ENCODE results near the gene CABP4. TPM values are rescaled to one million over a fixed set of nuclear protein-coding genes. Genes with fewer than 3 reads are reported as not detected.

Gene CABP4
- total RNA-seq, 6 donors from 2014 or later, result 1.5 to 4.7 (median 2.3) TPM

DNA sequence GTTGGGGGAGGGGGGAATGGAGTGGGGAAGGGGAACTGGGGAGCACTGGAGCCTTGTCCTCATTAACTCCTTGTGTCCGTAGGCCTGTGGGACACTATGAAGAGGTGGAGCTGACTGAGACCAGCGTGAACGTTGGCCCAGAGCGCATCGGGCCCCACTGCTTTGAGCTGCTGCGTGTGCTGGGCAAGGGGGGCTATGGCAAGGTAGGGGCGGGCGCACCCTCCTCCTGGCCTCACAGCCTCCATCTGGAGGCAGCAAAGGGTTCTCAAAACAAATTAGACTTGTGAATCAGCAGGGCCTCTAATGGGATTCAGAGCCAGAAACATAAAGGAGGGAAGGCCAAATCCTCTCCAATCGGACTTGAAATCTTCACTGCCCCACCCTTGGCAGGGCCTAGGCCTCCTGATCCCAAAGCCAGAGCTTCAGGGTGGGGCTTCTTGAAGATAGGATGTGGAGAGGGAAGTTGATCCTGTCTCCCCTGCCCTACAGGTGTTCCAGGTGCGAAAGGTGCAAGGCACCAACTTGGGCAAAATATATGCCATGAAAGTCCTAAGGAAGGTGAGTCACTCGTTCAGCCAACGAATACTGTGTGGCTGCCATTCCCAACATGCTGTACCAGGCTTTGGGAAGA is 26.0 kb upstream of the CABP4 start:
- DNase-seq (peak in 1 of 2 donors; percentile 40), ATAC-seq (ENCODE audit: low FRiP score in 2 of 2) (no peak)
- Histone ChIP-seq H3K9me3 (no peaks in the 10 kb centered on the region), H3K27me3 (no peaks in the 10 kb centered on the region), H3K36me3 (peaks cover 2 to 36% (median 31%) of the 10 kb centered on the region in 4 donors), H3K4me1 (peaks cover 14 to 24% (median 17%) of the 10 kb centered on the region in 4 donors), H3K4me3 (peak overlapping the region; percentile 71 to 97 (median 82)), H3K27ac (peak overlapping the region; percentile 91 to 93 (median 92))
- TF ChIP-seq, protein P1, sequence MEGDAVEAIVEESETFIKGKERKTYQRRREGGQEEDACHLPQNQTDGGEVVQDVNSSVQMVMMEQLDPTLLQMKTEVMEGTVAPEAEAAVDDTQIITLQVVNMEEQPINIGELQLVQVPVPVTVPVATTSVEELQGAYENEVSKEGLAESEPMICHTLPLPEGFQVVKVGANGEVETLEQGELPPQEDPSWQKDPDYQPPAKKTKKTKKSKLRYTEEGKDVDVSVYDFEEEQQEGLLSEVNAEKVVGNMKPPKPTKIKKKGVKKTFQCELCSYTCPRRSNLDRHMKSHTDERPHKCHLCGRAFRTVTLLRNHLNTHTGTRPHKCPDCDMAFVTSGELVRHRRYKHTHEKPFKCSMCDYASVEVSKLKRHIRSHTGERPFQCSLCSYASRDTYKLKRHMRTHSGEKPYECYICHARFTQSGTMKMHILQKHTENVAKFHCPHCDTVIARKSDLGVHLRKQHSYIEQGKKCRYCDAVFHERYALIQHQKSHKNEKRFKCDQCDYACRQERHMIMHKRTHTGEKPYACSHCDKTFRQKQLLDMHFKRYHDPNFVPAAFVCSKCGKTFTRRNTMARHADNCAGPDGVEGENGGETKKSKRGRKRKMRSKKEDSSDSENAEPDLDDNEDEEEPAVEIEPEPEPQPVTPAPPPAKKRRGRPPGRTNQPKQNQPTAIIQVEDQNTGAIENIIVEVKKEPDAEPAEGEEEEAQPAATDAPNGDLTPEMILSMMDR (IDR thresholded peaks at IDR 0.05), result no peak
- TF ChIP-seq POLR2AphosphoS5 (IDR thresholded peaks at IDR 0.05) (no peak), EP300 (IDR thresholded peaks at IDR 0.05) (no peak), POLR2A (IDR thresholded peaks at IDR 0.05) (no peak)
- WGBS, 2 donors, result 52 to 54% methylated on average over 12 of the region's 12 CpGs

DNA sequence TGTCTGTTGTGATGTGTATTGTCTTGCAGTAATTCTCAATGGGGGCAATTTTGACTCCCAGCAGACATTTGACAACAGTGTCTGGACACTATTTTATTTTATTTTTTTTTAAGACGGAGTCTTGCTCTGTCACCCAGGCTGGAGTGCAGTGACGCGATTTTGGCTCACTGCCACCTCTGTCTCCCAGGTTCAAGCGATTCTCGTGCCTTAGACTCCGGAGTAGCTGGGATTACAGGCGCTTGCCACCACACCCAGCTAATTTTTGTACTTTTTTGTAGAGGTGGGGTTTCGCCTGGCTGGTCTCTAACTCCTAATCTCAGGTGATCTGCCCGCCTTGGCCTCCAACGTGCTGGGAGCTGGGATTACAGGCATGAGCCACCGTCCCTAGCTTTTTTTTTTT is 25.4 kb upstream of the CABP4 start:
- Histone ChIP-seq H3K36me3 (peaks cover 4 to 41% (median 37%) of the 10 kb centered on the region in 4 donors), H3K27ac (no peak overlapping the region), H3K4me3 (peak overlapping the region in 1 of 4 donors; percentile 97), H3K4me1 (peaks cover 14 to 24% (median 17%) of the 10 kb centered on the region in 4 donors), H3K27me3 (no peaks in the 10 kb centered on the region), H3K9me3 (no peaks in the 10 kb centered on the region)
- 78 to 85% methylated on average over 11 of the region's 11 CpGs for whole genome bisulfite sequencing, 2 donors
- DNase-seq, result no peak
- ATAC-seq (ENCODE audit: low FRiP score in 2 of 2), result no peak
- TF ChIP-seq EP300 (IDR thresholded peaks at IDR 0.05) (no peak), POLR2AphosphoS5 (IDR thresholded peaks at IDR 0.05) (no peak), POLR2A (IDR thresholded peaks at IDR 0.05) (no peak)
- TF ChIP-seq, protein P1 (IDR thresholded peaks at IDR 0.05), result no peak

DNA sequence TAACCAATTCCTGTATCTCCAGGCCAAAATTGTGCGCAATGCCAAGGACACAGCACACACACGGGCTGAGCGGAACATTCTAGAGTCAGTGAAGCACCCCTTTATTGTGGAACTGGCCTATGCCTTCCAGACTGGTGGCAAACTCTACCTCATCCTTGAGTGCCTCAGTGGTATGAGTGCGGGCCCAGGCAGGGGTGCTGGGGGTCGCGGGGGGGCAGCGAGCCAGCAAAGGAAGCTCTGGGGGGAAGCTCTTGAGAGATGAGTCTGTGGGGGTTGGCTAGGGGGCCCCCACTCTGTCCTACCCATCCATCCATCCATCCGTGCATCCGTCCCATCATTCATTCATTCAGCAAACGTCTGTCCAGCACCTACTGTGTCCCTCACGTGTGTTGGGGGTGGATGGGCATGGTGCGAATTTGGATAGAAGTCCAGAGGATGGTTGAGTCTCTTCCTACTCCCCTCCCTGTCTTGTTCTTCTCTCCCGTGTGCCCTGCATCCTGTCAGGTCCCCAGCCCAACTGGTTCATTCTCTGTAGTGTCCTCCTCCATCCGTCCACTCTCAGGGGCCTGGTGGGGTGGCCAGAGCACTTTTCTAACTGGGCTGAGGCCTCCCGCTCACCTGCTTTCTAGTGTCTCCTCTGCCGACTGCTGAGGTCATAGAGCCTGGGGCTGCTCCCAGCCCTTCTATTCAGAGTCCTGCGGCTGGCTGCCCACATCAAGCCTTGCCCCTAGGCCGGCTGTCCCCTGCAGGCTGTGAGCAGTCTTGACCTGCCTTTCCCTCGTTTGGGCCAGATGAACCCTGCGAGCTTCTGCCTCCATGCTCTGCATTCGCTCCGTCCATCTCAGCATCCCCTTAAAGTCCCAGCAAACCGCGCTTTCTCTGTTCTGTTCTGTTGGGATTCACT is 23.6 kb upstream of the CABP4 start:
- 92 to 93% methylated on average over 22 to 24 of the region's 24 CpGs for WGBS, 2 donors
- H3K4me1 ChIP-seq, result peaks cover 14 to 36% (median 17%) of the 10 kb centered on the region in 4 donors
- no peaks in the 10 kb centered on the region for H3K9me3 ChIP-seq
- no peaks in the 10 kb centered on the region for H3K27me3 ChIP-seq
- DNase-seq (peak in 1 of 2 donors; percentile 70), ATAC-seq (ENCODE audit: low FRiP score in 2 of 2) (no peak)
- no peak for TF ChIP-seq EP300 (IDR thresholded peaks at IDR 0.05)
- TF ChIP-seq POLR2AphosphoS5 (IDR thresholded peaks at IDR 0.05), result no peak
- no peak for TF ChIP-seq POLR2A (IDR thresholded peaks at IDR 0.05)
- TF ChIP-seq, protein P1 (IDR thresholded peaks at IDR 0.05), result no peak
- no peak overlapping the region for H3K4me3 ChIP-seq
- H3K36me3 ChIP-seq, result peaks cover 4 to 56% (median 53%) of the 10 kb centered on the region in 4 donors
- H3K27ac ChIP-seq, result no peak overlapping the region

DNA sequence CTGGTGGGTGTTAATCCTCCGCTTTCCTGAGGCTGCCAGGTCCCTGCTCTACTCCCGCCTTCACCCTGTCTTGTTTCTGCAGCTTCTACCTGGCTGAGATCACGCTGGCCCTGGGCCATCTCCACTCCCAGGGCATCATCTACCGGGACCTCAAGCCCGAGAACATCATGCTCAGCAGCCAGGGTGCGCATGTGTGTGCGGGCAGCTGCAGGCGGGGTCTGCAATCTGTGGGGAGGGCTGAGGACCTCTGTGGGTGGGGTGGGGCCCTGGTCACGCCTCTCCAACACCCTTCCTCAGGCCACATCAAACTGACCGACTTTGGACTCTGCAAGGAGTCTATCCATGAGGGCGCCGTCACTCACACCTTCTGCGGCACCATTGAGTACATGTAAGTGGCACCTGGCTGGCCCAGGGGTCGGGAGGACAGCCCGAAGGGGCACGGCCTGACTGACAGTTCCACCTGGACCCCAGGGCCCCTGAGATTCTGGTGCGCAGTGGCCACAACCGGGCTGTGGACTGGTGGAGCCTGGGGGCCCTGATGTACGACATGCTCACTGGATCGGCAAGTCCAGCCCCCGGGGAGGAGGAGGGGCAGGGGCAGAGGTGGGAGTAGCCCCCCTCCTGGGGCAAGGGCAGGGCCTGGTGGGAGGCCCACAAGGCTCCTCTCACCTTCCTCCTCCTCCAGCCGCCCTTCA is 22.4 kb upstream of the CABP4 start:
- no peak for ATAC-seq (ENCODE audit: low FRiP score in 2 of 2)
- no peaks in the 10 kb centered on the region for H3K27me3 ChIP-seq
- H3K4me3 ChIP-seq, result no peak overlapping the region
- TF ChIP-seq EP300 (IDR thresholded peaks at IDR 0.05), result no peak
- no peak for TF ChIP-seq POLR2A (IDR thresholded peaks at IDR 0.05)
- TF ChIP-seq, protein P1 (IDR thresholded peaks at IDR 0.05), result no peak
- TF ChIP-seq POLR2AphosphoS5 (IDR thresholded peaks at IDR 0.05), result no peak
- 87 to 94% methylated on average over 9 to 22 of the region's 22 CpGs for WGBS, 2 donors
- no peak overlapping the region for H3K27ac ChIP-seq
- no peaks in the 10 kb centered on the region for H3K9me3 ChIP-seq
- H3K36me3 ChIP-seq, result peaks cover 4 to 63% (median 58%) of the 10 kb centered on the region in 4 donors
- H3K4me1 ChIP-seq, result peaks cover 10 to 29% (median 12%) of the 10 kb centered on the region in 4 donors
- peak in 1 of 2 donors; percentile 61 for DNase-seq
